HG02840 (cell line): ENCODE measurements around the gene TAPT1.
"Not testable (repeated sequence)": the region's sequence is repeated elsewhere in the genome, so short reads cannot be mapped to it uniquely, and the experiment has no call there.

Experiments
- ATAC-seq: cut with Tn5 transposase; IDR thresholded peaks from one replicate; pipeline ENCODE4 v1.9.1; 2021; ENCODE audit warnings: mild to moderate bottlenecking, moderate library complexity, moderate number of reproducible peaks; ENCODE audit not compliant: unreplicated experiment, low FRiP score

TAPT1 gene

DNA sequence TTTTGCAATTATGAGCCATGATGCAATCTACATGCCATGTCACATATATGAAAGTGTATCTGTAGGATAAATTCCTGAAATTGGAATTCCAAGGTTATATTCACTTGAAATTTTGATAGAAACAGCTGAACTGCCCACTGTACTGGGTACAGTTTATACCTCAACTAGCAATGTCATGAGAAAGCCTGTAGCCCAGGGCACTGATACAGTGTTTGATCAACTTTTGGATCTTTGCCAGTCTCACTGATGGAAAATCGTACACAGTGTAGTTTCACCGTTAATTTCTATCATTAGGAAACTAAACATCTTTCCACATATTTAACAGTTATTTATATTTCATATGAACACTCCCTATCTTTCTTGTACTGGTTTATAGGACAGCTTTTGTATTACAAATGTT is 34.2 kb downstream of the TAPT1 start:
- ATAC-seq = no peak

DNA sequence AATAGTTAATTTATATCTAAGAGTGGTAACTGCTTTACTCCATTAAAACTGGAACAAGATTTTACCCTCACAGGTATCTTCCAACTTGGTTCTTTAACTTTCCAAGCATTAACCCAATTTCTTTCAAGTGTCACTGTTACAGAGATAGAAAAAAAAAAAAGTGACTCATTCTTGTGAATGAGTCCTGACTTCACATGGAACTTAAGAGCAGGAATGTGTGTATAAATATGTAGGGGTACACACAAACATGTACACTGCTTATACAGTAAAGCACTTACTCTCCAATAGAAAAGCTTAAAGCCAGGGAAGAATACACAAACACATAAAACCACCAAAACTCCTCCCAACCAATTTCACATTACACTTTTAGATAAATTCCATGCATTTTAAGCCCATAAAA is 38.8 kb downstream of the TAPT1 start:
- ATAC-seq = no peak

DNA sequence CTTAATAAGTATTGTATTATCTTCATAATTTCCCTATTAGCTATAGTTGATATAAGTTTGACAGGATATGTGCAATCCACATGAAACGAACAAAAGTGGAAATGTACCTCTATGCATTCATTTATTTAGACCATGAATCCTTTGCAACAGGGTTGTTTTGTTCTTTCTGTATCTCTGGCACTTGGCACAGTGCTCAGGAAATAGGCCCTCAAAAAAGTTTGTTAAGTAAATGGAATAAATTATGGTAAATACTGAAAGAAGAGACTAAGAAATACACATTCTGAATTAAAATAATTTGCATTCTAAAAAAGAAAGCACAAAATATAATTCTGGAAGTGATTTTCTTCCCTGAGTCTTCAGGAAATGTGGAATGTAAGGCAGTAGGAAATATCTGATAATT is 39.3 kb downstream of the TAPT1 start:
- no peak for ATAC-seq

DNA sequence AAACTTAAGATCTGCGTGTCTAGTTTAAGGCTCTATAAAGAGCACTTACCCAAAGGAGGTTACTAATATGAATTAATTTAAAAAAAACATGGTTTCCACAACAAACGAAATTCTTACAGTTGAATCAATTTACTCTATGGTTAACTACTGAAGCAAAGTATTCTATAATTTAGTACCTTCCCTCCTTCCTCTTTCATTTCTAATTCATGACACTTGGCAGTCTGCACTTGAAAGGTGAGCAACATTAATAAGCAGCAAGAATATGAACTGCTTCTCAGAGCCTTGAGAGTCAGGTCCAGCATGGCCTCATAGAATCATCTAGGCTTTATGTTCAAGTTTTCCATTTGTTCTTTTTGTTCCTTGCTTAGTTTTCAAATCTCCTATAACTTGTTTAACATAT is 42.7 kb downstream of the TAPT1 start:
- ATAC-seq = no peak

DNA sequence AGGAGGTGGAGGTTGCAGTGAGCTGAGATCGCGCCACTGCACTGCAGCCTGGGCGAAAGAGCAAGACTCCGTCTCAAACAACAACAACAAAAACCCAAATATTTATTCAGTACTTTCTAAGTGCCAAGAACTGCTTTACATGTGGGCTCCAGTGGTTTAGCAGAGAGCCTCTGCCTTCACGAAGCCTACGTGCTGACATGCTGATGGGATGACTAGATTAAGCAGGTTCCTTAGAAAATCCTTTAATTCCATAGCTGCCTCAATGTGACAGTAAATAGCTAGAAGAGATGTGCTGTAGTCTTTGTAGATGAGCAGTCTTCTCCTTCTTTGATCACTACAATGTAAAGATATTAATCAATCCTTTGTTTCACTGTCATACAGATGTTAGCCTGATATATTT is 49.6 kb downstream of the TAPT1 start:
- ATAC-seq = no peak

DNA sequence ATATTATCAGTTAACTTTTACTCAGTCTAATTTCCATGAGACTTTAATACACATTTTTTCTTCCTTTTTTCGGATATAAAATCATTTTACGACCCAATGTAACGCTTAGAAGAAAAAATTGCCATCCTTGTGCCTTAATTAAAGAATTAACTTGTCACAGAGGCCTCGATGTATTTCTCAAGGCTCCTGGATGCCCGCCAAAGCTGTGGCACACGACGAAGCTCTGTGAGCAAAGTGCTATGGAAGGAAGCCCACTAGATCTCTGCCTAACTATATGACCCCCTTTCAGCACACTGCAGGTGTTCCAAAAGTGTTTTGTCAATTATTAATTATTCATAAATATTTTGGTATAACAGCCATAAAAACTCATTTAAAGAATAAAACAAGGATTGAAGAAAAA is 54.4 kb downstream of the TAPT1 start:
- ATAC-seq = no peak

DNA sequence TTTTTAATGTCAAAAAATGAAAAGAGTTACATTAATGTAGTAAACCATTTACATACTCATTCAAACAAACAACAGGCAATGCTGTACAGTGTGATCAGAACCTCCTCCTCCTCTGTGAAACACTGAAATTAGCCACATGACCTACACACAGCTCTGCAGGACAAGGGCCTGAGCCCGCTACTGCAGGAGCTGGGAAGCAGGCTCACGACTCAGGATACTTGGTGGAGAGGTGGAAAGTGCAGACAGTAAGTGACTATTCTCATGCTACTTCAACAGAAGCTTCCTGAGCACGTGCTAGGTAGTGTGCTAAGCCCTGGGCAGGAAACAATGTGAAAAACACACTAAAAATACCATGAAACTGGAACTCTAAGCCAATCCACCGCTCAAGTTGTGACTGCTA is 56.8 kb downstream of the TAPT1 start:
- ATAC-seq = no peak

DNA sequence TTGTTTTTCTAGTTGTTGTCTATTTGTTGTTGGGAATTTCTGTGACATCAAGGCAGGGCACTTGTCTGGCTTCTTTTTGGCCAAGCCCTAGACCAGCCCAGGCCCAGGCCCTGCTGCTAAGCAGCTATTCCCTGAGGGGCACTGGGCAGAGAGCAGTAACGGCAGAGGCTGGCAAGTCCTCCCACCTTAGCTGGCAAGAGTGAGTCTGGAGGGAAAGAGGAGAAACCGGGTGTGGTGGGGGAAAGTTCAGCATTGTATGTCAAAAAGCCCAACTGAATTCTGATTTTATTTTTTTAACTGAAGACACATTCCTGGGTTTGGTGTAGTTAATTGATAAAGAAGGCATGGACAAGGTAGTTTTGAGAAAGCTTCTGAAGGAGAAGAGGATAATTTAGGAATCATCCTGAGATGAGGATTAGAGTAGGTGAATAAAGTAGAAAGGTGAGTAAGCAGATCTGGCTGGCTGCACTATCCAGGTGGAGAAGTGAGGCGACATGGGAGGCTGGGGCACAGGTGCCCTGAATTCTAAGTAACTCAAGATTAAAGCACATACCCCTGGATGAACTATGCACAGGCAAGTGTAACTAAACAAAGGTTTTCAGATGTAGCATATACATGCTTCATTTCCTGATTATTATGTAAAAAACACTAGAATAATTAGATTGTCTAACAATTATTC is 57.4 kb downstream of the TAPT1 start:
- no peak for ATAC-seq

DNA sequence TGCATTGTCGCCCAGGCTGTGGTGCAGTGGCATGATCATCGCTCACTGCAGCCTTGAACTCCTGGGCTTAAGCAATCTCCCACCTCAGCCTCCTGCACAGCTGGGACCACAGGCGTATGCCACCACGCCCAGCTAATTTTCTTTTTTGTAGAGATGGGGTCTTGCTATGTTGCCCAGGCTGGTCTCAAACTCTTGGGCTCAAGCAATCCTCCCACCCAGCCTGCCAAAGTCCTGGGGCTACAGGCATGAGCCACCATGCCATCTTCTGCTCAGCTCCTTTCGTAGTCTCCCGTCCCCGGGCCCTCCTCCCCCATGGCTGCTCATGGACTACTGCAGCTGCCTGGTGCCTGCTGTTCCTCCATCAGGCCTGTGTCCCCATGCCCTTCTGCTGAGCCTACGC is 58.1 kb downstream of the TAPT1 start:
- ATAC-seq = no peak

DNA sequence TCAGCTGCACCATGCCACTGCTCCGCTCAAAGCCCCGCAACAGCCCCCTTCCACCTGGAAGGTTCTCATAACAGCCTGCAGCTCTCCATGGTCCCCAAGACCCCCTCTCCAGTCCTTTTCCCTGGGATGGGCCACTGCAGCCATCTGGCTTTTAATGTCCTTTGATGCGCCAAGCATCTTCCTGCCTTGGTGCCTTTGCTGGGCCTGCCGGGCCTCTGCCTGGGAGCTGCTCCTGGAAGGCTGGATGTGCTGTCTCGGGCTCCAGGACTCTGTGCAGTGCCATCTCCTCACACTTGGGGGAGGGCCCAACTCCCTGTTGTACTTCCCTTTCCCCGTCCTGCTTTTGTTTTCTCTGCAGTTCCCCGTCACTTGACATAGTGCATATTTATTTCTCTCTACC is 60.3 kb downstream of the TAPT1 start:
- no peak for ATAC-seq

DNA sequence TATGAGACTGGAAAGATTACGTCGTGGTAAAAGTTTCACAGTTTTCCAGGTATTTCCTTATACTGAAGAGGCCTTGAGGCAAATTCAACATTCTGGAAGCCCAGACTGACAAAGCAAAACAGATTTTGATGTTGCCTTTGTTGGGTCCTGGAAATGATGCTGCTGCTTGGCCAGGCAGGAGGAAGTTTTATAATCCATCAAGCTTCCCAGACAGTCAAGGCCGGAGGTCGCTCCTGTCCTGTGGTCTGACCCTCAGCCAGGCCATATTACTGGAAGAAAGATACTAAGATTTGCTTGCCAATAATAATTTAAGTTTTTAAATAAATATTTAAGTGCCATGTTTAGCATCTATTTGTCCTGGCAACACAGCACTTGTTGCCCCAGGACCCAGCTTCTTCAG is 63.4 kb downstream of the TAPT1 start:
- no peak for ATAC-seq

DNA sequence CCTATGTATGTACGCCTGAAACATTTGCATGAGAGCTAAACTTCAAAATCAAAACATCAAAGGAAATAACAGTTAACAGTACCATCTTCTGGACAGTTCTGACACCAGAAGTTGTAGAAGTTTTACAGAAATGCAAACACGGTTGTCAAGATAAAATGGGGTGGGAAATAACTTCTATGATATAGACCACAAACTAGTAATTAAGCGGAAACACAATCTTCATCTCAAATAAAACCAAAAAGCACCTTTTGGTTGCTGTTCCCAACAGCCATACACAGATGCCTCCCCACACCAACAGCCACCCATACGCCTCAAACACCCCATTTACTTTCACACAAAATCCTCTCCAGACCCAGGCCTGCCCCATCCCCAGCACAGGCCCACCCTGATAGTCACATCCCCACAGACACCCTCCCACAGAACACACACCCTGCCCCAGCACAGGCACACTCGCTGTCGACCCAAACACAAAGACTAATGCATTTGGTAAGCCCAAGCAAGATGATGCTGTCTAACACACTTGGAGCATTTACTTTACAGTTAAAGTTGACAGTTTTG is 64.3 kb downstream of the TAPT1 start:
- no peak for ATAC-seq

DNA sequence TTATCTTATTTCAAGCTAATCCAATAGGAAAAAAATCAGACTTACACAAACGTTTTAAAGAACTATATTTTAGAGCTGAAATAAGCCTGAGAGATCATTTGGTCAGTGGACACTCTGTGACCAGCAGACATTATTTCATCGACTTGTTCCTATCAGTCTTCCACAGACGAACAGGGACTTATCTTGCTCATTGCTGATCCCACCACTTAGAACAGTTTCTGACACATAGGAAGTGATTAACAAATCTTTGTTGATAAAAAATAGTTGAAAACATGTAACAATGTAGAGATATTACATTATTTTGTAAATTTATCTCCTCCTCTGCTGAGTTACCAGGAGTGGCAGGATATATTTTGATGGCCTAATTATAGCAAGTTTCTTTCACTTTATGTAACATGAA is 65.8 kb downstream of the TAPT1 start:
- no peak for ATAC-seq

DNA sequence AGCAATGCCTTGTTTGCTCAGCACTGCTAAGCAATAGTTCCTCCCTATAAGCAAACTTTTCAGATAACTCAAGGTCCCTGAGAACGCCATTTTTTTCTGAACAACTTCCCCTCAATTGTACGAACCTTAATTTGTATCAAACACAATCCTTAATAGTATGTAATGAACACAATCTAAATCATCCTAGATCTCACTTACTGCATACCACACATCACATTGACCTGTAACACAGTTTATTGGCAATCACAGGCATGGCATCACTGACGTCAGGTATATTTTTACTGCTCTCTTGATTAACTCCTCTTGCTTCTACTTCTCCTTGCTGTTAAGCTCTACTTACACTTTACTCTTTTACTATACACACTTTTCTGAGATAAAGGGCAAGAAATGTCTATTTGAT is 67.0 kb downstream of the TAPT1 start:
- ATAC-seq = no peak

DNA sequence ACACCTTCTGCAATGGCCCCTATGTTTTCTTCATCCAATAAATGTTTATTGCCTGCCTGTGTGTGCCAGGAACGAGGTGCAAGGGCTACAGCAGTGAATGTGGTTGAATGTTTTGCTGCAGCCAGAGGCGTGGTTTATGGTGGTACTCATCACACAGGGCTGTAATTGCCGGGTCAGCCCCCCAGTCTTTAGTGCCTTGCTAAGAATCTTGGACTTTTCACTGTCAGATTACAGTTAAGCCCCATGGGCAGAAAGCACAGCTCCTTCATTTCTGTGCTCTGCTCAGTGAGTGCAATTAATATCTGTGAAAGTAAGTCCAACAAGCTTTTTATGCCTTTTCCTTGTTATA is 67.8 kb downstream of the TAPT1 start:
- no peak for ATAC-seq

DNA sequence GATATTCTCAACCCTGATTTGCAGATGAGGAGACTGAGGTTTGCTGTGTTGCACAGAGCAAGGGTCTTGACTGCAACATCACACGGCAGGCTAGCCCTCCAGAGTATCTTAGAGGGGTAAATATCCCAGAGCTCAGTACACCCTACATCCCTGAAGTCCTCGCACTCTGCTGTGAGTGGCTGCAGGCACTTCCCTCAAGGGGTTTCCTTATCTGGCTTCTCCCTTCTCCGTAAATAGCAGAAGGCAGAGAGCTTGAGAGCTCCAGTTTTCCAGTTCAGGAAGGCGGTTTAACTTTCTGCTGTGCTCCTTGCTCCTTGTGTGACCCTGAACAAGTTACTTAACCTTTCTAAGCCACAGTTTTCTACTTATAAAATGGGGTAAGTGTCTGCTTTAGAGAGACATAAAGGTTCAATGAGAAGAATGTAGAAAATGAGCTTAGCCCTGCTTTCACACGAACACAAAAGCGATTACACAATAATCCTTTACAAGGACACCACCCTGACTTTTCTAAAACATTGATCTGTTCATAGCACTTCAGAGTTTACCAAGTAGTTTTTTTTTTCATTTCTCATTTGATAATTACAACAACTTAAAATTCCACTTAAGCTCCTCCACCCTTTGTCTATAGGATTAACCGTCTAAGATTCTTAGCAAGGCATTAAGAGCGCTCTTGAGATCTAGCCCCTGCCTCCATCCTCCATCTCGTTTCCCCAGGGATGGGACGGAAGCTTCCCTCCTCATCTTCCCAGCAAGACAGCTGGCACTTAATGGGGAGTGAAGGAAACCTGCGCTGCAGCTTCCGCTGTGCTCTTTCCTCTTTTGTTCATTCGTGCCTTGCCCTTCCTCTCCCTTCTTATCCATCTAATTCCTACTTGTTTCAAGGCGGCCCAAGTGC is 68.4 kb downstream of the TAPT1 start:
- no peak for ATAC-seq

DNA sequence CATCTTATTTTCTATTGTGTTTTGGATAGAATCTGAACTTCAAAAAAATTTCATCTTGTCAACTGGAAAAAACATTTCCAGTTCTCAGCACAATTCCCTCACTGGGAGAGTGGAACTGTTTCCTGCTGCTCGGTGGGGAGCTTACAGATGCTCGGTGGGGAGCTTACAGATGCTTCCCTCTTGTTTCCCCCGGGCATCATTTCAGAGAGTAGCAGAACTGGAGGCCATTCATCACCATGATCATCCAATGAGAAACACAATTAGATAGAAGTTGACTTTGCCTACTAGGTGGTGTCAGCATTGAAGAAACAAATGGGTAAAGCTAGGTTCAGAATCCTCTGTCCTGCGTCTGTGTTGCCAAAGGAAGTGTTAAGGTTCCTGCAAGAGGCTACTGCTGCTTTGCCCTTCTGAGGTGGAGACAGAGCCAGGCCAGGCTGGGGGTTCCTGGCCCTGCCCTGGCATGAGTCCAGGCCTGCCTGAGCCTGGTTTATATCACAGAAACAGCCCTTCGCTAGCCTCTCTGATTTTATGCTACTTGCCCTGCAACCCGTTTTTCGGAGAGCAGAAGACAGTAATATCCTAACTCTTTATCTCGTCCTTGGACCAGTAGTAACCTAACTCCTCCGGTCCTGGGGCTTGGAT is 70.6 kb downstream of the TAPT1 start:
- ATAC-seq = no peak

DNA sequence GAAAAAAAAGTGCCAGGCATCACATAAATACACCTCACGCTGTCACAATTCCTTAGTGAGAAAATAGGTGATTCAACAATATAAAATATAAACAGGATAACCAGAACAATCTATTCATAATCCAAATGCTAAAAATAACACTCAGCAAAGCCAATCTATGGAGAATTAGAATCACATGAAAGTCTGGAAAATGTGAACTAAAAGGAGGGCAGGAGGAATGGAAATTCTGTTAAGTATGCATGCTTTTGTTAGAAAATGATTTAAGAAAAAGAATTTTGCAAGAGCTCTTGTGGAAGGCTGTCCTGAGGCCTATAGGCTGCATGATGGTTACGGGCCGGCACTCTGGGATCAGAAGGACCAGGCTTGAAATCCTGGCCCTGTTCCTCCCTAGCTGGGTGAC is 71.8 kb downstream of the TAPT1 start:
- no peak for ATAC-seq

DNA sequence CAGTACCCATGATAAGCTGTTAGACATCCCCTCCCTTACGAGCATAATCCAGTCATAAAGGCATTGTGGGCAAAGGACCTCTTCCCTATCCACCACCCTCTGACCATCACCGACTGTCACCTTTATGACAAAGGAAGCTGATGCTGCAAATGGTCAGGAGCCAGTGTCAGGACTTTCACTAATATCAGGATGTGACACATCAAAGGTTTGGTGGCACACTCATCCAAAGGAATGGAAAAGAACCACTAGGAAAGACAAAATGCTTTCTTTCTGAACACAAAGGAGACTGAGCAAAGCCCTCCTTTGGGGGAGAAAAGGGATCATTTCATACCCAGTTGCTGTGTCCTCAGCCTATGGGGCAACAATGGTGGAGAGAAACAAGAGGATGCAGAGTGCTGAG is 75.6 kb downstream of the TAPT1 start:
- no peak for ATAC-seq

DNA sequence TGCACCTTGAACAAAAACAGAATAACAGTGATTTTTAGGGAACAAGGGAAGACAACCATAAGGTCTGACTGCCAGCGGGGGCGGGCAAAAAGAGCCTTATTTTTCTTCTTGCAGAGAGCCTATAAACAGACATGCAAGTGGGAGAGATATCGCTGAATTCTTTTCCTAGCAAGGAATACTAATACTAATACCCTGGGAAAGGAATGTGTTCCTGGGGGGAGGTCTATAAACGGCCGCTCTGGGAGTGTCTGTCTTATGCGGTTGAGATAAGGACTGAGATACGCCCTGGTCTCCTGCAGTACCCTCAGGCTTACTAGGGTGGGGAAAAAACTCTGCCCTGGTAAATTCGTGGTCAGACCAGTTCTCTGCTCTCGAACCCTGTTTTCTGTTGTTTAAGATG is 81.4 kb downstream of the TAPT1 start:
- ATAC-seq = not testable (repeated sequence)

DNA sequence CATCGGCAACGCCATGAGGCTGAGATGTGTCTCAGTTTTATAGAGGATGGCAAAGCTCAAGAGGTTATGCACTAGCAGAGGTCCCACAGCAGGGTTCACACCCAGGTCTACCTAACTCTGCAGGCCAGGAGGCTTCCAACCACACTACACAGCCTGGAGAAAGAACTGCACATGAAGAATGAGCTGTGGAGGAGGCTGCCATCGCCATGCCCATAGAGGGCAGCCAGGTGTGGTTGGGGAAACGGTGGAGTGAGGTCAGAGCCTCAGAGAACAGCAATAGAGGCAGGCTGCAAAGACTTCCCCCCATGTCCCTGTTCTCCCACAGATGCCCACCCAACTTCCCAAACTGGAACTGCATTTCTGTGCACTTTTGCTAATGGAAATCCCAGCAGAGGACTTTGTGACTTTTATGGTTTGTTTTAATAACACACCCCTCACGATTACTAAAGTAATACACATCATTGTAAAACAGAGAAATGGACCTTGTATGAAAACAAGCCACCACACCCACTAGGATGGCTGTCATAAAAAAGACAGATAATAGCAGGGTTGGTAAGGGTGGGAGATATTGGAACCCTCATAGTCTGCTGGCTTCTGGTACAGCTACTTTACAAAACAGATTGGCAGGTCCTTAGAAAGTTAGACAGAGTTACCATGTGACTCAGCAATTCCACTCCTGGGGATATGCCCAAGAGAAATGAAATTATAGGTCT is 83.5 kb downstream of the TAPT1 start:
- no peak for ATAC-seq
